ENCODE measurements around the gene FLRT2. TPM values are rescaled to one million over a fixed set of nuclear protein-coding genes. Genes with fewer than 3 reads are reported as not detected.

The FLRT2 gene
- total and polyA plus RNA-seq, 9 of the 15 experiments (the other 6 are each of a cell fraction or from before 2014, with no cell fraction given), result 0.02 TPM; not detected in 8

GRCh38 chr14:85688006-85688405 lies 158.1 kb downstream of the FLRT2 start:
- Histone ChIP-seq H3K27ac (ENCODE audit: extremely low read depth, low read depth, low read length) (no peak overlapping the region), H3K9me1 (ENCODE audit: control insufficient read depth, insufficient read depth, low read length) (no peaks in the 10 kb centered on the region), H4K20me1 (replicated peaks; ENCODE audit: control insufficient read depth, insufficient read depth, low read length) (no peaks in the 10 kb centered on the region), H3K9ac (ENCODE audit: insufficient read depth in 1 of 2, low read depth in 2 of 2, low read length in 2 of 2) (no peak overlapping the region), H3K79me2 (ENCODE audit: control insufficient read depth, insufficient read depth, low read length) (no peaks in the 10 kb centered on the region), H3K4me1 (replicated peaks in 1 of 2; ENCODE audit: control insufficient read depth in 2 of 2, insufficient read depth in 2 of 2, low read length in 2 of 2) (no peaks in the 10 kb centered on the region), H2AFZ (ENCODE audit: low read depth, low read length) (no peak overlapping the region), H3K36me3 (ENCODE audit: control insufficient read depth, insufficient read depth, low read length) (no peaks in the 10 kb centered on the region), H3K4me3 (no peak overlapping the region), H3K9me3 (replicated peaks; ENCODE audit: control insufficient read depth, insufficient read depth, low read depth, low read length) (no peaks in the 10 kb centered on the region), H3K4me2 (ENCODE audit: insufficient read depth, low read length) (no peak overlapping the region), H3K27me3 (ENCODE audit: control insufficient read depth in 2 of 2, insufficient read depth in 2 of 2, low read length in 2 of 2) (no peaks in the 10 kb centered on the region)
- ATAC-seq, result no peak
- TF ChIP-seq MED1 (CRISPR knock-in tag; IDR thresholded peaks at IDR 0.05; ENCODE audit: borderline replicate concordance) (no peak), MLLT1 (IDR thresholded peaks at IDR 0.05) (no peak), TOE1 (IDR thresholded peaks at IDR 0.05; ENCODE audit: borderline replicate concordance) (no peak), TOE1 (CRISPR knock-in tag; IDR thresholded peaks at IDR 0.05; ENCODE audit: borderline replicate concordance, low read depth) (no peak), ARNT (IDR thresholded peaks at IDR 0.05) (no peak), HDAC1 (IDR thresholded peaks at IDR 0.05) (no peak), RBM34 (IDR thresholded peaks at IDR 0.05; ENCODE audit: borderline replicate concordance, insufficient read depth, low read length) (no peak), FOXJ2 (tag; IDR thresholded peaks at IDR 0.05) (no peak), EP400 (IDR thresholded peaks at IDR 0.05) (no peak), RBM15 (IDR thresholded peaks at IDR 0.05; ENCODE audit: insufficient read depth, low read length) (no peak)
- intact Hi-C loops (cut with micrococcal nuclease), result no loop called here
- CTCF ChIA-PET (ENCODE audit: low intra/inter-chr PET ratio), result no interaction called here
- WGBS (ENCODE audit: insufficient coverage, low coverage, missing lambda C conversion rate), result 0% methylated on average over 1 of the region's 1 CpG
- FAIRE-seq, result no peak
- BruUV-seq (replicated peaks), result no TSS peak
- in situ Hi-C loops (cut with MboI), result no loop called here
- no peak for DNase-seq (ENCODE audit: extremely low read depth in 1 of 4, low spot score in 3 of 4)
- POLR2A ChIA-PET, result no interaction called here

All from K562 (cell line).